HG03095 (cell line): ENCODE data around the gene TDRD7.

ENCODE experiments used
- ATAC-seq: cut with Tn5 transposase; IDR thresholded peaks from one replicate; pipeline ENCODE4 v1.9.1; 2021; ENCODE audit warnings: moderate library complexity; ENCODE audit not compliant: unreplicated experiment

TDRD7 gene

GRCh38 chr9:97502984-97503861 is 91.3 kb downstream of the TDRD7 start:
- no peak for ATAC-seq

GRCh38 chr9:97503862-97504210 is 91.9 kb downstream of the TDRD7 start:
- ATAC-seq = no peak

GRCh38 chr9:97504381-97505216 is 92.7 kb downstream of the TDRD7 start:
- no peak for ATAC-seq

GRCh38 chr9:97505845-97506244 is 93.9 kb downstream of the TDRD7 start:
- ATAC-seq = no peak

GRCh38 chr9:97506306-97506705 is 94.4 kb downstream of the TDRD7 start:
- ATAC-seq = no peak

GRCh38 chr9:97506787-97507186 is 94.9 kb downstream of the TDRD7 start:
- ATAC-seq = no peak

- no peak for ATAC-seq
These were observed 95.6 kb downstream of the TDRD7 start for GRCh38 chr9:97507428-97507984.

- no peak for ATAC-seq
These were observed 97.0 kb downstream of the TDRD7 start for GRCh38 chr9:97508852-97509251.

- ATAC-seq = peak; percentile 66
These were observed 99.1 kb downstream of the TDRD7 start for GRCh38 chr9:97510797-97511654.

- peak; percentile 9 for ATAC-seq
These were observed 99.9 kb downstream of the TDRD7 start for GRCh38 chr9:97511655-97512427.

- ATAC-seq = no peak
These were observed 101.2 kb downstream of the TDRD7 start for GRCh38 chr9:97512966-97513560.

GRCh38 chr9:97514531-97514930 is 102.6 kb downstream of the TDRD7 start:
- no peak for ATAC-seq

GRCh38 chr9:97515662-97516061 is 103.8 kb downstream of the TDRD7 start:
- no peak for ATAC-seq

- ATAC-seq = no peak
These were observed 104.2 kb downstream of the TDRD7 start for GRCh38 chr9:97516111-97516510.

GRCh38 chr9:97517331-97518089 is 105.6 kb downstream of the TDRD7 start:
- ATAC-seq = no peak

- ATAC-seq = no peak
These were observed 106.4 kb downstream of the TDRD7 start for GRCh38 chr9:97518166-97518908.

GRCh38 chr9:97518909-97519307 is 107.0 kb downstream of the TDRD7 start:
- no peak for ATAC-seq

- ATAC-seq = no peak
These were observed 107.6 kb downstream of the TDRD7 start for GRCh38 chr9:97519441-97519970.
